GM12878 (cell line): ENCODE results near the gene LTBP3. TPM values are rescaled to one million over a fixed set of nuclear protein-coding genes. Genes with fewer than 3 reads are reported as not detected.

ENCODE experiments used
- ATAC-seq: fragments of 200-7000 bp; cut with Tn5 transposase; 3 replicates; pipeline ENCODE4 v1.9.1; 2020; ENCODE audit warnings: mild to moderate bottlenecking, moderate library complexity
- BruUV-seq: library from RNA; stranded (reverse); fragments of 400-500 nt; replicated peaks from 2 replicates; lab custom pipeline; 2021; lab: Mats Ljungman, UMichigan
- CTCF ChIA-PET: fragments of 300-600 bp; sonication (Branson Sonifier 250); formaldehyde crosslinking; extraction: SDS; loops from one replicate; lab custom pipeline; 2021; ENCODE audit warnings: inconsistent platforms; lab: Yijun Ruan, JAX
- POLR2A ChIA-PET: fragments of 350-600 bp; formaldehyde crosslinking; extraction: SDS; loops from one replicate; lab custom pipeline; 2021; ENCODE audit warnings: inconsistent platforms; lab: Charles Lee
- RAD21 ChIA-PET: fragments of 300-600 bp; sonication (Branson Sonifier 250); formaldehyde crosslinking; loops from one replicate; lab custom pipeline; 2023; ENCODE audit warnings: antibody characterized with exemption; ENCODE audit not compliant: unreplicated experiment; lab: Charles Lee
- SMC1A ChIA-PET: fragments of 300-600 bp; sonication (Branson Sonifier 250); formaldehyde crosslinking; loops from one replicate; lab custom pipeline; 2023; ENCODE audit not compliant: unreplicated experiment, uncharacterized antibody; lab: Charles Lee
- DNase-seq: peaks from one replicate; pipeline ENCODE4 v3.0.0-alpha.2; 2011; ENCODE audit warnings: low read depth, low spot score
- FAIRE-seq: peaks from 3 replicates; lab custom pipeline; 2011; peaks lifted over from hg19 to GRCh38; lab: Jason Lieb, UNC
- H2AFZ ChIP-seq: 2 replicates; pipeline ENCODE4 v1.6.0; 2011; ENCODE audit warnings: low read depth, low read length, control low read depth; ENCODE audit not compliant: control insufficient read depth
- H3K27ac ChIP-seq: 2 replicates; pipeline ENCODE4 v1.5.1; 2011; ENCODE audit warnings: control low read depth; ENCODE audit not compliant: control insufficient read depth, insufficient read depth
- H3K27me3 ChIP-seq, 2 experiments: replicated peaks in 1 of 2; 2 replicates each; pipeline versions ENCODE4 v1.6.0 to v1.6.1; 2011; ENCODE audit warnings: low read length in 1 of 2; ENCODE audit not compliant: control insufficient read depth in 2 of 2, insufficient read depth in 2 of 2
- H3K36me3 ChIP-seq, 2 experiments: 2 replicates each; pipeline ENCODE4 v1.5.1; 2011; ENCODE audit warnings: low read length in 1 of 2; ENCODE audit not compliant: control insufficient read depth in 2 of 2, insufficient read depth in 2 of 2
- H3K4me1 ChIP-seq: 2 replicates; pipeline ENCODE4 v1.6.1; 2011; ENCODE audit warnings: mild to moderate bottlenecking, low read length, moderate library complexity, mixed read lengths; ENCODE audit not compliant: control insufficient read depth, insufficient read depth
- H3K4me2 ChIP-seq: 2 replicates; pipeline ENCODE4 v1.6.0; 2011; ENCODE audit warnings: control low read depth; ENCODE audit not compliant: control insufficient read depth, insufficient read depth
- H3K4me3 ChIP-seq: fragments of 200-600 bp; sonication (generic); 2 replicates; pipeline ENCODE4 v1.5.1; 2016
- H3K79me2 ChIP-seq: 2 replicates; pipeline ENCODE4 v1.6.0; 2011; ENCODE audit warnings: low read length; ENCODE audit not compliant: control insufficient read depth, insufficient read depth
- H3K9ac ChIP-seq: 2 replicates; pipeline ENCODE4 v1.8.0; 2011; ENCODE audit warnings: low read length, control low read depth, mixed read lengths; ENCODE audit not compliant: control insufficient read depth, insufficient read depth
- H3K9me3 ChIP-seq: replicated peaks from 3 replicates; pipeline ENCODE4 v1.5.1; 2011; ENCODE audit warnings: mild to moderate bottlenecking, low read length; ENCODE audit not compliant: control insufficient read depth, insufficient read depth
- H4K20me1 ChIP-seq: 2 replicates; pipeline ENCODE4 v1.6.0; 2011; ENCODE audit not compliant: control insufficient read depth, insufficient read depth
- ATF3 ChIP-seq: IDR thresholded peaks from 2 replicates; pipeline ENCODE4 v1.6.1; 2011; ENCODE audit warnings: low read depth, mild to moderate bottlenecking, low read length, moderate library complexity, borderline replicate concordance; ENCODE audit errors: extremely low read depth
- BCL11A ChIP-seq: IDR thresholded peaks from 2 replicates; pipeline ENCODE4 v1.6.1; 2011; ENCODE audit warnings: low read depth, low read length
- BMI1 ChIP-seq: fragments of 450-650 bp; IDR thresholded peaks from 2 replicates; pipeline ENCODE4 v1.6.1; 2016; ENCODE audit warnings: mild to moderate bottlenecking, moderate library complexity, borderline replicate concordance
- CREB1 ChIP-seq: IDR thresholded peaks from 2 replicates; pipeline ENCODE4 v1.6.1; 2012; ENCODE audit warnings: low read depth, mild to moderate bottlenecking, inconsistent platforms
- E2F4 ChIP-seq: IDR thresholded peaks from 2 replicates; pipeline ENCODE4 v1.6.1; 2012; ENCODE audit warnings: low read depth, low read length, improper control_type of control experiment
- FOXK2 ChIP-seq: fragments of 450-650 bp; IDR thresholded peaks from 2 replicates; pipeline ENCODE4 v1.6.1; 2017; ENCODE audit warnings: mild to moderate bottlenecking, moderate library complexity
- IRF4 ChIP-seq: IDR thresholded peaks from 2 replicates; pipeline ENCODE4 v1.6.1; 2011; ENCODE audit warnings: low read depth, low read length
- IRF5 ChIP-seq: fragments of 450-650 bp; IDR thresholded peaks from 2 replicates; pipeline ENCODE4 v1.6.1; 2017; ENCODE audit warnings: borderline replicate concordance
- MAX ChIP-seq: IDR thresholded peaks from 2 replicates; pipeline ENCODE4 v1.6.1; 2012; ENCODE audit warnings: low read depth, low read length, improper control_type of control experiment
- NR2C2 ChIP-seq: IDR thresholded peaks from 2 replicates; pipeline ENCODE4 v1.6.1; 2011; ENCODE audit warnings: borderline replicate concordance, low read depth; ENCODE audit not compliant: control insufficient read depth, insufficient read length
- POU2F2 ChIP-seq: IDR thresholded peaks from 3 replicates; pipeline ENCODE4 v1.6.1; 2011; ENCODE audit warnings: low read depth, mild to moderate bottlenecking, low read length, borderline replicate concordance
- RB1 ChIP-seq: fragments of 450-650 bp; formaldehyde crosslinking; IDR thresholded peaks from 2 replicates; pipeline ENCODE4 v1.6.1; 2017; ENCODE audit warnings: mild to moderate bottlenecking, borderline replicate concordance
- REST ChIP-seq: IDR thresholded peaks from 2 replicates; pipeline ENCODE4 v1.6.1; 2012; ENCODE audit warnings: mild to moderate bottlenecking, low read depth, low read length
- SMARCA5 ChIP-seq: fragments of 450-650 bp; IDR thresholded peaks from 2 replicates; pipeline ENCODE4 v1.6.1; 2017; ENCODE audit warnings: mild to moderate bottlenecking
- SP1 ChIP-seq: IDR thresholded peaks from one replicate; pipeline ENCODE4 v1.6.1; 2011; ENCODE audit warnings: low read depth, low read length
- SPI1 ChIP-seq: IDR thresholded peaks from 2 replicates; pipeline ENCODE4 v1.6.1; 2011; ENCODE audit warnings: low read depth, mild to moderate bottlenecking, low read length, moderate library complexity, borderline replicate concordance; ENCODE audit not compliant: insufficient read depth
- SUZ12 ChIP-seq: fragments of 200-600 bp; sonication (generic); IDR thresholded peaks from one replicate; pipeline ENCODE4 v1.6.1; 2018; ENCODE audit warnings: antibody characterized with exemption, mild to moderate bottlenecking; ENCODE audit not compliant: unreplicated experiment
- TARDBP ChIP-seq: IDR thresholded peaks from 2 replicates; pipeline ENCODE4 v1.6.1; 2016; ENCODE audit warnings: borderline replicate concordance
- ZNF217 ChIP-seq: fragments of 450-650 bp; IDR thresholded peaks from 2 replicates; pipeline ENCODE4 v1.6.1; 2017; ENCODE audit warnings: antibody characterized with exemption, mild to moderate bottlenecking
- WGBS: methylation state at CpG from one replicate; pipeline ENCODE4 v1.1.6; 2016; ENCODE audit warnings: low lambda C conversion rate; ENCODE audit not compliant: insufficient replicate concordance, insufficient coverage; ENCODE audit errors: missing lambda C conversion rate; 5-methylcytosine and 5-hydroxymethylcytosine counted together
- in situ Hi-C: fragments of 300-500 bp; cut with MboI; formaldehyde crosslinking; loops from 9 replicates; pipeline ENCODE4 v1.14.3; 2018; ENCODE audit warnings: mixed read lengths
- intact Hi-C: fragments of 100-400 bp; cut with micrococcal nuclease; formaldehyde crosslinking; loops from one replicate; pipeline ENCODE4 v1.14.2; 2022; ENCODE audit not compliant: unreplicated experiment
- polyA plus RNA-seq, 11 experiments: library from polyadenylated mRNA; depleted of rRNA in 4 of 11; unstranded in 6 of 11; stranded (reverse) in 5 of 11; fragments of >200 nt; fragmentation: Nextera tagmentation in 4 of 11; fragmentation: Illumina TruSeq in 1 of 11; extraction: Ambion mirVana in 4 of 11; extraction: Trizol in 1 of 11; gene quantifications; 1 replicate in 1 of 11; 2 replicates in 10 of 11; pipeline versions ENCODE4 v1.2.1 to v1.2.3, GENCODE V29; 2011 to 2016; ENCODE audit warnings: inconsistent platforms in 2 of 11, missing spikeins in 2 of 11, low read depth in 1 of 11
- total RNA-seq, 4 experiments: library from RNA; depleted of rRNA in 3 of 4; stranded (reverse); fragments of >200 nt in 3 of 4; fragmentation: Illumina TruSeq in 1 of 4; extraction: Trizol in 1 of 4; gene quantifications; 2 replicates each; pipeline versions ENCODE4 v1.2.1 to v1.2.3, GENCODE V29; 2013 to 2021

The LTBP3 gene
- total and polyA plus RNA-seq, 10 of the 15 experiments (the other 5 are each of a cell fraction or from before 2014, with no cell fraction given): 2.2 to 12.2 (median 6.2) TPM; not detected in 2

GRCh38 chr11:65492387-65492636, 65.8 kb downstream of the LTBP3 start:
- ATAC-seq (no peak), DNase-seq (no peak), FAIRE-seq (no peak)
- WGBS: 3% methylated on average over 4 of the region's 4 CpGs
- Histone ChIP-seq H3K27ac (peak overlapping the region; percentile 100), H2AFZ (peak overlapping the region; percentile 70; the same call in 1 of the 2 replicates), H3K9me3 (no peaks in the 10 kb centered on the region), H4K20me1 (no peaks in the 10 kb centered on the region), H3K4me2 (peak overlapping the region; percentile 77), H3K4me3 (peak overlapping the region; percentile 61), H3K36me3 (no peaks in the 10 kb centered on the region), H3K79me2 (peaks cover 55% of the 10 kb centered on the region), H3K9ac (peak overlapping the region; percentile 81), H3K4me1 (peaks cover 85% of the 10 kb centered on the region), H3K27me3 (no peaks in the 10 kb centered on the region)
- POLR2A ChIA-PET: interaction anchor here (0.9 to 16.2 kb wide), 11 partner anchors 4 to 159 kb away, joined by 3 to 429 read pairs (median 22); partner anchors contain the start of genes DPF2, MALAT1 and NEAT1
- in situ Hi-C loops (no loop called here), intact Hi-C loops (no loop called here)
- CTCF ChIA-PET: interaction anchor here (0.7 to 27.9 kb wide), 5 partner anchors 15 to 76 kb away, joined by 3 to 728 read pairs (median 10); partner anchors contain the start of gene NEAT1
- RAD21 ChIA-PET: interaction anchor here (1.1 to 14.2 kb wide), 7 partner anchors 10 to 85 kb away, joined by 3 to 282 read pairs (median 8); partner anchors contain the start of gene NEAT1
- SMC1A ChIA-PET: interaction anchor here (1.0 to 15.8 kb wide), 9 partner anchors 8 to 73 kb away, joined by 3 to 146 read pairs (median 9); no protein-coding TSS in a partner anchor
- no TSS peak for BruUV-seq
- no peak for TF ChIP-seq MAX
- no peak for TF ChIP-seq SMARCA5
- TF ChIP-seq ATF3: no peak
- TF ChIP-seq ZNF217: no peak
- no peak for TF ChIP-seq POU2F2
- TF ChIP-seq SPI1: no peak
- TF ChIP-seq BCL11A: no peak
- no peak for TF ChIP-seq SUZ12
- TF ChIP-seq IRF4: no peak
- TF ChIP-seq E2F4: no peak
- no peak for TF ChIP-seq CREB1
- no peak for TF ChIP-seq FOXK2
- TF ChIP-seq REST: no peak
- TF ChIP-seq TARDBP: no peak
- TF ChIP-seq RB1: no peak
- TF ChIP-seq NR2C2: no peak
- no peak for TF ChIP-seq IRF5
- TF ChIP-seq SP1: no peak
- no peak for TF ChIP-seq BMI1
